ENCODE results near the gene SPEG. TPM values are rescaled to one million over a fixed set of nuclear protein-coding genes. Genes with fewer than 3 reads are reported as not detected.

The SPEG gene
- polyA plus RNA-seq, 1 donor (not counting 4 experiments of a cell fraction or from before 2014, with no cell fraction given): 18.8 TPM

DNA sequence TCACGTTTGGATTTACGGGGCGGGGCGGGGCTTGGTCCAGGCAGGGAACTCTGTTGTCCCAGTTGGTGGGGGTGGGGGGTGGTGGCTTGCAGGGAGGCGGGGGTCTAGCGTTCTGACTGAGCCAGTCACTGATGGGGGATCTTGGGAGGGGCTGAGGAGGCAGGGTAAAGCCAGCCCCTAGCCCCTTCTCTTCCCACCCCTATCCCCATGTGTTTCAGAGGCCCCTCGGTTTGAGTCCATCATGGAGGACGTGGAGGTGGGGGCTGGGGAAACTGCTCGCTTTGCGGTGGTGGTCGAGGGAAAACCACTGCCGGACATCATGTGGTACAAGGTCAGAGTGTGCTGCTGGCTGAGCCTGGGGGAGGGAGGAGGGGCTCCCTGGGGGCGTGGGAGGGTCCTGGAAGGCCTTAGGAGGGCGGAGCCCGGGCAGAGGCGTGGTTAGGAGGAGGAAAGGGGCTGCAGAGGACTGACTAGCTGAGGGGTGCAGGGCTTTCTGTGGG lies 42.1 kb downstream of the SPEG start:
- no peaks in the 10 kb centered on the region for H3K4me1 ChIP-seq (ENCODE audit: control insufficient read depth, extremely low read depth, insufficient read depth, low read length)
- no peak overlapping the region for H3K4me2 ChIP-seq (ENCODE audit: control insufficient read depth, extremely low read depth, insufficient read depth, low read depth, low read length)
- H2AFZ ChIP-seq (ENCODE audit: control insufficient read depth, low read length): no peak overlapping the region
- FAIRE-seq: no peak
- H4K20me1 ChIP-seq (ENCODE audit: control insufficient read depth, extremely low read depth, insufficient read depth, low read length): no peaks in the 10 kb centered on the region
- TF ChIP-seq CTCF (optimal IDR thresholded peaks at IDR 0.05 in 1 of 3, IDR thresholded peaks at IDR 0.05 in 1 of 3, conservative IDR thresholded peaks at IDR 0.05 in 1 of 3; ENCODE audit: extremely low read depth in 1 of 3, insufficient read depth in 2 of 3, low read length in 3 of 3) (no peak), EZH2 (IDR thresholded peaks at IDR 0.05; ENCODE audit: low read length) (no peak)
- H3K9ac ChIP-seq (ENCODE audit: control insufficient read depth, extremely low read depth, insufficient read depth, low read length): no peak overlapping the region
- H3K79me2 ChIP-seq (ENCODE audit: control insufficient read depth, insufficient read depth, low read length): no peaks in the 10 kb centered on the region
- no peak overlapping the region for H3K27ac ChIP-seq (ENCODE audit: control insufficient read depth, insufficient read depth, low read length)
- dilution Hi-C loops (cut with MboI; ENCODE audit: extremely low pct_ligation_motif_present, low sequenced_read_pairs): no loop called here
- H3K36me3 ChIP-seq (ENCODE audit: control insufficient read depth in 2 of 2, extremely low read depth in 1 of 2, insufficient read depth in 2 of 2, low read length in 2 of 2): peaks cover 0 to 23% of the 10 kb centered on the region in 2 experiments
- H3K4me3 ChIP-seq (ENCODE audit: control insufficient read depth in 2 of 3, extremely low read depth in 1 of 3, insufficient read depth in 2 of 3, low read depth in 1 of 3, low read length in 3 of 3): no peak overlapping the region
- H3K27me3 ChIP-seq (ENCODE audit: control insufficient read depth, extremely low read depth, insufficient read depth, low read length): no peaks in the 10 kb centered on the region
- no peak for DNase-seq (ENCODE audit: low read depth, low spot score)
- no peaks in the 10 kb centered on the region for H3K9me3 ChIP-seq (ENCODE audit: control insufficient read depth, low read depth, low read length)
- H3K9me1 ChIP-seq (ENCODE audit: control insufficient read depth, extremely low read depth, insufficient read depth, low read length): no peaks in the 10 kb centered on the region

- no peak for FAIRE-seq
- H3K9me1 ChIP-seq (ENCODE audit: control insufficient read depth, extremely low read depth, insufficient read depth, low read length): no peaks in the 10 kb centered on the region
- H3K27ac ChIP-seq (ENCODE audit: control insufficient read depth, insufficient read depth, low read length): no peak overlapping the region
- H3K79me2 ChIP-seq (ENCODE audit: control insufficient read depth, insufficient read depth, low read length): no peaks in the 10 kb centered on the region
- no peak overlapping the region for H3K9ac ChIP-seq (ENCODE audit: control insufficient read depth, extremely low read depth, insufficient read depth, low read length)
- no peaks in the 10 kb centered on the region for H4K20me1 ChIP-seq (ENCODE audit: control insufficient read depth, extremely low read depth, insufficient read depth, low read length)
- H3K4me2 ChIP-seq (ENCODE audit: control insufficient read depth, extremely low read depth, insufficient read depth, low read depth, low read length): no peak overlapping the region
- no peaks in the 10 kb centered on the region for H3K9me3 ChIP-seq (ENCODE audit: control insufficient read depth, low read depth, low read length)
- dilution Hi-C loops (cut with MboI; ENCODE audit: extremely low pct_ligation_motif_present, low sequenced_read_pairs): no loop called here
- TF ChIP-seq CTCF (optimal IDR thresholded peaks at IDR 0.05 in 1 of 3, IDR thresholded peaks at IDR 0.05 in 1 of 3, conservative IDR thresholded peaks at IDR 0.05 in 1 of 3; ENCODE audit: extremely low read depth in 1 of 3, insufficient read depth in 2 of 3, low read length in 3 of 3) (no peak), EZH2 (IDR thresholded peaks at IDR 0.05; ENCODE audit: low read length) (no peak)
- no peaks in the 10 kb centered on the region for H3K27me3 ChIP-seq (ENCODE audit: control insufficient read depth, extremely low read depth, insufficient read depth, low read length)
- H3K36me3 ChIP-seq (ENCODE audit: control insufficient read depth in 2 of 2, extremely low read depth in 1 of 2, insufficient read depth in 2 of 2, low read length in 2 of 2): peaks cover 0 to 22% of the 10 kb centered on the region in 2 experiments
- H3K4me1 ChIP-seq (ENCODE audit: control insufficient read depth, extremely low read depth, insufficient read depth, low read length): no peaks in the 10 kb centered on the region
- no peak overlapping the region for H3K4me3 ChIP-seq (ENCODE audit: control insufficient read depth in 2 of 3, extremely low read depth in 1 of 3, insufficient read depth in 2 of 3, low read depth in 1 of 3, low read length in 3 of 3)
- DNase-seq (ENCODE audit: low read depth, low spot score): no peak
- H2AFZ ChIP-seq (ENCODE audit: control insufficient read depth, low read length): no peak overlapping the region
Observed at GRCh38 chr2:219477179-219477578, 42.5 kb downstream of the SPEG start.
